ENCODE data around the gene ERC1.
A peak's percentile ranks its signal among the peaks of the same experiment; 100 is the strongest.
"Not testable (repeated sequence)": the region's sequence is repeated elsewhere in the genome, so short reads cannot be mapped to it uniquely, and the experiment has no call there.

Gene ERC1

GRCh38 chr12:1351926-1352325, 360.9 kb downstream of the ERC1 start:
- no peak for DNase-seq (ENCODE audit: low read depth, low spot score)

- DNase-seq (ENCODE audit: low read depth, low spot score): no peak
Observed at GRCh38 chr12:1353451-1353850, 362.4 kb downstream of the ERC1 start.

GRCh38 chr12:1355396-1355795, 364.4 kb downstream of the ERC1 start:
- no peak for DNase-seq (ENCODE audit: low read depth, low spot score)

- not testable (repeated sequence) for DNase-seq (ENCODE audit: low read depth, low spot score)
Observed at GRCh38 chr12:1355871-1356270, 364.8 kb downstream of the ERC1 start.

GRCh38 chr12:1356285-1356684, 365.3 kb downstream of the ERC1 start:
- no peak for DNase-seq (ENCODE audit: low read depth, low spot score)

GRCh38 chr12:1357171-1357570, 366.1 kb downstream of the ERC1 start:
- DNase-seq (ENCODE audit: low read depth, low spot score): peak; percentile 30

- no peak for DNase-seq (ENCODE audit: low read depth, low spot score)
Observed at GRCh38 chr12:1357711-1358110, 366.7 kb downstream of the ERC1 start.

GRCh38 chr12:1360441-1361210, 369.6 kb downstream of the ERC1 start:
- no peak for DNase-seq (ENCODE audit: low read depth, low spot score)

GRCh38 chr12:1362143-1362662, 371.2 kb downstream of the ERC1 start:
- no peak for DNase-seq (ENCODE audit: low read depth, low spot score)

- DNase-seq (ENCODE audit: low read depth, low spot score): no peak
Observed at GRCh38 chr12:1365703-1366102, 374.7 kb downstream of the ERC1 start.

- DNase-seq (ENCODE audit: low read depth, low spot score): no peak
Observed at GRCh38 chr12:1367331-1368291, 376.6 kb downstream of the ERC1 start.

GRCh38 chr12:1369460-1369859, 378.4 kb downstream of the ERC1 start:
- DNase-seq (ENCODE audit: low read depth, low spot score): no peak

- no peak for DNase-seq (ENCODE audit: low read depth, low spot score)
Observed at GRCh38 chr12:1369938-1370500, 379.0 kb downstream of the ERC1 start.

GRCh38 chr12:1373901-1374735, 383.1 kb downstream of the ERC1 start:
- no peak for DNase-seq (ENCODE audit: low read depth, low spot score)

GRCh38 chr12:1375323-1375722, 384.3 kb downstream of the ERC1 start:
- DNase-seq (ENCODE audit: low read depth, low spot score): no peak

GRCh38 chr12:1377117-1377516, 386.1 kb downstream of the ERC1 start:
- DNase-seq (ENCODE audit: low read depth, low spot score): no peak

- no peak for DNase-seq (ENCODE audit: low read depth, low spot score)
Observed at GRCh38 chr12:1377681-1378080, 386.7 kb downstream of the ERC1 start.

- DNase-seq (ENCODE audit: low read depth, low spot score): no peak
Observed at GRCh38 chr12:1380171-1380851, 389.3 kb downstream of the ERC1 start.

GRCh38 chr12:1382151-1382550, 391.1 kb downstream of the ERC1 start:
- no peak for DNase-seq (ENCODE audit: low read depth, low spot score)

- no peak for DNase-seq (ENCODE audit: low read depth, low spot score)
Observed at GRCh38 chr12:1382826-1383225, 391.8 kb downstream of the ERC1 start.

GRCh38 chr12:1383758-1384157, 392.7 kb downstream of the ERC1 start:
- DNase-seq (ENCODE audit: low read depth, low spot score): no peak

Measured in ELF-1 (cell line).